HEK293T (cell line): ENCODE results near the gene WAPL.

Experiments
- CTCF ChIA-PET: fragments of 350-600 bp; formaldehyde crosslinking; extraction: SDS; loops from one replicate; lab custom pipeline; 2021; ENCODE audit warnings: antibody characterized with exemption, inconsistent platforms; lab: Yijun Ruan, JAX
- POLR2A ChIA-PET: fragments of 350-600 bp; formaldehyde crosslinking; extraction: SDS; loops from one replicate; lab custom pipeline; 2020; ENCODE audit warnings: antibody characterized with exemption, inconsistent platforms; lab: Yijun Ruan, JAX
- DNase-seq: peaks from one replicate; pipeline ENCODE4 v3.0.0; 2012; ENCODE audit warnings: mixed read lengths; ENCODE audit errors: extremely low spot score
- ARNT ChIP-seq: fragments of 450-650 bp; IDR thresholded peaks from 2 replicates; pipeline ENCODE4 v1.6.1; 2017; ENCODE audit warnings: mild to moderate bottlenecking
- BHLHE40 ChIP-seq: fragments of 450-650 bp; IDR thresholded peaks from 2 replicates; pipeline ENCODE4 v1.6.1; 2016; ENCODE audit warnings: mild to moderate bottlenecking, moderate library complexity, borderline replicate concordance
- CTBP1 ChIP-seq: fragments of 450-650 bp; IDR thresholded peaks from 2 replicates; pipeline ENCODE4 v1.6.1; 2016; ENCODE audit warnings: borderline replicate concordance
- ELF4 ChIP-seq: fragments of 450-650 bp; IDR thresholded peaks from 2 replicates; pipeline ENCODE4 v1.6.1; 2017; ENCODE audit warnings: antibody characterized with exemption
- FOXA1 ChIP-seq: fragments of 450-650 bp; IDR thresholded peaks from 2 replicates; pipeline ENCODE4 v1.6.1; 2016; ENCODE audit warnings: mild to moderate bottlenecking
- FOXK2 ChIP-seq: fragments of 450-650 bp; IDR thresholded peaks from 2 replicates; pipeline ENCODE4 v1.6.1; 2016; ENCODE audit warnings: mild to moderate bottlenecking
- FOXM1 ChIP-seq: fragments of 450-650 bp; IDR thresholded peaks from 2 replicates; pipeline ENCODE4 v1.6.1; 2017; ENCODE audit warnings: mild to moderate bottlenecking, borderline replicate concordance
- HDGF ChIP-seq: fragments of 450-650 bp; IDR thresholded peaks from 2 replicates; pipeline ENCODE4 v1.6.1; 2017; ENCODE audit warnings: antibody characterized with exemption, borderline replicate concordance
- L3MBTL2 ChIP-seq: fragments of 450-650 bp; conservative IDR thresholded peaks from 2 replicates; pipeline ENCODE4 v1.6.1; 2016; ENCODE audit warnings: mild to moderate bottlenecking
- LEF1 ChIP-seq: fragments of 450-650 bp; IDR thresholded peaks from 2 replicates; pipeline ENCODE4 v1.6.1; 2017; ENCODE audit warnings: mild to moderate bottlenecking, borderline replicate concordance
- NFRKB ChIP-seq: fragments of 450-650 bp; IDR thresholded peaks from 2 replicates; pipeline ENCODE4 v1.6.1; 2016; ENCODE audit warnings: mild to moderate bottlenecking, moderate library complexity
- PKNOX1 ChIP-seq: fragments of 450-650 bp; IDR thresholded peaks from 2 replicates; pipeline ENCODE4 v1.6.1; 2016
- SP1 ChIP-seq: fragments of 450-650 bp; IDR thresholded peaks from 2 replicates; pipeline ENCODE4 v1.6.1; 2017
- SUZ12 ChIP-seq: fragments of 450-650 bp; IDR thresholded peaks from 2 replicates; pipeline ENCODE4 v1.6.1; 2016; ENCODE audit warnings: mild to moderate bottlenecking
- TARDBP ChIP-seq: fragments of 450-650 bp; IDR thresholded peaks from 2 replicates; pipeline ENCODE4 v1.6.1; 2016
- ZNF384 ChIP-seq: fragments of 450-650 bp; IDR thresholded peaks from 2 replicates; pipeline ENCODE4 v1.6.1; 2016

Gene WAPL

DNA sequence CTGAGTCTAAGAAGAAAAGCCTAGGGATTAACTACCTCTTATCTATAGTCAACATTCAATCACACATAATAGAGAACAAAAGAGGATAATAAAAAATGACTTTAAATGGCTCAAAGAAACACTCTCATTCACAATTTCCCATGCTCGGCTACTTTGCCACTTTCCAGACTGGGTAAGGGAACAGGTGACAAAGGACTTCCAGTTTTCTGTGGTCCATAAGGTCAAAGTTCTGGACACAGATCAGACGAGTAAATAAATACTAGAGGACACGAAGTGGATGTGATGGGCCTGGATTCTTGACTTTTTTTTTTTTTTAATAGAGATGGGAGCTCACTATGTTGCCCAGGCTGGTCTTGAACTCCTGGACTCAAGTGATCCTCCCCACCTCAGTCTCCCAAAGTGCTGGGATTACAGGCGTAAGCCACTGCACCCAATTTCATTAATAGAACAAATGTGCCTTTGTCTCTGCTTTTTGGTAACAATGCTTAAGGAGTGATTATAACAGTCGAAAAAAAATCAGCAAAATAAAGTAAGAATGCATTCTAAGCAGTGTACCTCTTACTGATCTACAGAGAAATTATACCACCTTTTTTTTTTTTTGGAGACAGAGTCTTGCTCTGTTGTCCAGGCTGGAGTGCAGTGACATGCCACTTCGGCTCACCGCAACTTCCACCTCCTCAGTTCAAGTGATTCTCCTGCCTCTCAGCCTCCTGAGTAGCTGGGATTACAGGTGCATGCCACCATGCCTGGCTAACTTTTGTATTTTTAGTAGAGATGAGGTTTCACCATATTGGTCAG is 70.6 kb downstream of the WAPL start:
- no peak for DNase-seq
- CTCF ChIA-PET, result no interaction called here
- POLR2A ChIA-PET, result no interaction called here
- TF ChIP-seq FOXA1 (no peak), CTBP1 (no peak), SP1 (no peak), ARNT (no peak), TARDBP (no peak), L3MBTL2 (no peak), FOXK2 (no peak), ZNF384 (no peak), PKNOX1 (no peak), LEF1 (no peak), BHLHE40 (no peak), FOXM1 (no peak), ELF4 (no peak), NFRKB (no peak), HDGF (no peak), SUZ12 (no peak)

- ChIA-PET POLR2A (no interaction called here), CTCF (no interaction called here)
- TF ChIP-seq HDGF, result no peak
- TF ChIP-seq CTBP1, result no peak
- no peak for TF ChIP-seq TARDBP
- no peak for TF ChIP-seq ZNF384
- TF ChIP-seq NFRKB, result no peak
- no peak for TF ChIP-seq ELF4
- TF ChIP-seq LEF1, result no peak
- TF ChIP-seq BHLHE40, result no peak
- TF ChIP-seq L3MBTL2, result no peak
- TF ChIP-seq PKNOX1, result no peak
- TF ChIP-seq FOXM1, result no peak
- TF ChIP-seq SUZ12, result no peak
- TF ChIP-seq ARNT, result no peak
- no peak for TF ChIP-seq FOXA1
- TF ChIP-seq FOXK2, result no peak
- TF ChIP-seq SP1, result no peak
- no peak for DNase-seq
These were observed 71.5 kb downstream of the WAPL start for GRCh38 chr10:86449926-86450558.

GRCh38 chr10:86447432-86447831 is 74.2 kb downstream of the WAPL start:
- no peak for TF ChIP-seq HDGF
- no peak for TF ChIP-seq FOXA1
- TF ChIP-seq TARDBP, result no peak
- no peak for TF ChIP-seq FOXM1
- TF ChIP-seq LEF1, result no peak
- TF ChIP-seq NFRKB, result no peak
- CTCF ChIA-PET, result interaction anchor here (0.7 kb wide), 1 partner anchor 12 kb away, joined by 3 read pairs; no protein-coding TSS in a partner anchor
- DNase-seq, result no peak
- POLR2A ChIA-PET, result no interaction called here

DNA sequence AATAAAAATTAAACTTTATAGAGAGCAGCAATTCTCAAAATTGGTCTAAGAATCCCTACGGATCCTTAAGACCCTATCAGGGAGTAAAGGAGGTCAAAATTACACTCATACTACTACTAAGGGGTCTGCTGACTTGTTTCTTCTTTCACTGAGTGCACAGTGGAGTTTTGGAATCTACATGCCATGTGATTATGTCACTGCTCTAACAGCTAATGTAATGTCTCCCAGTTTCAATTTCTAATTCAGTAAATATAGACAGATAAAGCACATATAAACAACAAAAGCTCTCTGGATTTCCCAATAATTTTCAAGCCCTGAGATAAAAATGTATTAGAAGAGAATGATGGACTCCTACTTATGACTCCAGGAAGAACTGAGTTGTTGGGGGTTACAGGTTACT is 74.6 kb downstream of the WAPL start:
- no peak for DNase-seq
- POLR2A ChIA-PET, result no interaction called here
- CTCF ChIA-PET, result no interaction called here
- TF ChIP-seq ARNT, result no peak
- no peak for TF ChIP-seq BHLHE40
- no peak for TF ChIP-seq ELF4
- no peak for TF ChIP-seq FOXM1
- no peak for TF ChIP-seq FOXK2
- TF ChIP-seq LEF1, result no peak
- TF ChIP-seq NFRKB, result no peak
- no peak for TF ChIP-seq L3MBTL2
- TF ChIP-seq FOXA1, result no peak
- no peak for TF ChIP-seq SUZ12
- TF ChIP-seq SP1, result no peak
- no peak for TF ChIP-seq PKNOX1
- no peak for TF ChIP-seq CTBP1
- no peak for TF ChIP-seq HDGF
- TF ChIP-seq TARDBP, result no peak
- no peak for TF ChIP-seq ZNF384

DNA sequence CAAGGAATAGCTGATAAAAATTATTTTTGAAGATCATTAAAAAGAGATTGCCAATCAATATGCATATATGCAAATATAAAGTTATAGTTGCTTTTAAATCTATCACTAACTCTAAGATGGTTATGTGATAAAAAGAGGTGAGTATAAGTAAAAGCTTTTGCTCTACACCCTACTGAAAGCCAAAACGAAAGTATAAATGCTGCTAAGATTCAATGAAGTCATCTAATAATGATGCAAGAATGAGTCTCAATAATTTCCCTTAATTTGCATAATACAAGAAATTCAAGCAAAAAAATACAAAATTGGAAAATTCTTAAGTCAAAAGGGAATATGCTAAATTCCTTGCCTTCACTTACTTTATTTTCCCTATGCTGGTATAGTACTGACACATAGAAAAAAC is 75.2 kb downstream of the WAPL start:
- CTCF ChIA-PET, result no interaction called here

More for the DNA sequence above, 75.2 kb downstream of the WAPL start:
- POLR2A ChIA-PET, result no interaction called here
- TF ChIP-seq CTBP1, result no peak
- TF ChIP-seq HDGF, result no peak
- TF ChIP-seq ARNT, result no peak
- TF ChIP-seq L3MBTL2, result no peak
- no peak for TF ChIP-seq SP1
- no peak for TF ChIP-seq BHLHE40
- TF ChIP-seq FOXM1, result no peak
- no peak for TF ChIP-seq PKNOX1
- no peak for TF ChIP-seq TARDBP
- no peak for TF ChIP-seq ELF4
- TF ChIP-seq NFRKB, result no peak
- no peak for TF ChIP-seq SUZ12
- DNase-seq, result no peak
